NCI-H146 (cell line): Measurements from ENCODE around the gene SSBP1.
A peak's percentile ranks its signal among the peaks of the same experiment; 100 is the strongest.
"Not testable (repeated sequence)": the region's sequence is repeated elsewhere in the genome, so short reads cannot be mapped to it uniquely, and the experiment has no call there.

Experiments
- DNase-seq: peaks from one replicate; lab custom pipeline; 2025; lab: John Stamatoyannopoulos, UW

SSBP1 gene

DNA sequence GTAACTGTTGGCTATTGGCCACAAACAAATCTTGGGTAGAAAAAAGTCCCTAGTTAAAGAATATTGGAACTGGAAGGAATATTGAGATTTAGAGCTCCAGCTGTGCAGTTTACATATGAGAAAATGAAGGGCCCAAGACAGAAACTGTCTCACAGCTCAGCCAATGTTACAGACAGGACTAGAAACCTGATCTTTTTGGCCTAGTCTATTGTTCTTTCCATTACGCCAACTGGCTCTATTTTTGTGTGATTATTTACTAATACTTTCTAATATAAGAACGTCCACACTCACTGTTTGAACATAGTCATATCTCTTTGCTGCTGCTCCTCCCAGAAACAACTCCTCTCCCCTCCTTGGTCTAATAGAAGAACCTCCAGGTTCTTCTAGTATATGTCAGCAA is 28.8 kb upstream of the SSBP1 start:
- DNase-seq, result peak; percentile 45

DNA sequence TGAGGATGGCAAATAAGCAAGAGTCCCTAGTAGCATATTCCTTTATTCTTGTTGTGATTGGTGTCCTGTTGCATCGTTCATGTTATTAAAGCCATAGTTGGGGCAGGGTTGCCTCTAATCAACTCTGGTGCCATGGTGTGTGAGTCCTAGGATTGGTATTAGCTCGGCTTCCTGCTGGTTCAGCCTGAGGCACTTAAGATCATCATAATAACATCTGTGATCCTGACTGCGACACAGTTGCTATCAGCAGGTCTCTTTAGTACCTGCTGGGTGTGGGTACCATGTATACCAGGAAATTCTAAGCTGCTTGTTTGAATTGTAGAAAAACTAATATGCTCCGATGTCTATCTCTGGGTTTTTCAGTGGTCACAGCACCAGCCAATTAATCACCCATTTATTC is 28.4 kb upstream of the SSBP1 start:
- peak; percentile 95 for DNase-seq

DNA sequence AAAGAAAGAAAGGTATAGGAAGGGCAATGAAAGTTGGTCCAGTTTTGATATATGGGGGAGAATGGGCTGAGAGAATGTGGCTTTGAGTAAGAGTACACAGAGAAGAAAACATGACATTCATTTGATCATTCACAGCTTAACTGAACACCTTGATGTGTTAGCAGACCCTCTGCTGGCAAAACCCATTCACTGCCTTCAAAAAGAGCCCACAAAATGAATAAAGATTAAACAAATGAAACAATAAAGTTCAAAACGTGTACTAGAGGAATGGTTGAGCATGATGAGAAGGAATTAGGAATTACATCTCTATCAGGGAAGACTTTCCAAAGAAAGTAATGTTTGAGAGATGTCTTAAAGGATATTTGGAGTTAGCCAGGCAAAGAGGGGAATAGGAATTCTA is 27.9 kb upstream of the SSBP1 start:
- DNase-seq, result no peak

DNA sequence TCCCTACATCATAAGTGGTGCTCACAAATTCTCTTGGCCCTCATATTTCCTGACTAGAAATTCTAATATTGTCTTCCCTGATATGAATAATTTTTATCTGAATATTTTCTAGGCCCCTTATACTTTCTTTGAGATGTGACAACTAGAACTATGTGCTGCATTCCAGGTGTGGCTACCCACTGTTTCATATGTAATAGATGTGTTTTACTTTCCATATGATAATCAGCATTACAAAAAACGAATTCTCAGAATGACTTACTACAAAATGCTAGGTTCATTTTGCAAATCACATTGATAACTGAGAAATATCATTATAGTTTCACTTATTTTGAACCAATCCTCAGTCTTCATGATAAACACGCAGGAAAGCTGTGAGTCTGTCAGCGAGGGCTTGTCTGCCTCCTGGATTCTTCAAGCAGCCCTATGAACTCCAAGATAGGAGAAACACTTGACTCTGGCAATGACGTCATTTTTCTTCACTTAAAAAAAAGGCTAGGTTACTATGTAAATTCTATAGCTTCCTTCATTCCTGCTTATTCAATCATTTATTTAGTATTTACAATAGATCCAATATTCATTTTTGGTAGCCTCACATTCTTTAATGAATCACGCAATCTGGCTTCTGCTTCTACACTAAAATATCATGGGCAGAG is 25.4 kb upstream of the SSBP1 start:
- DNase-seq, result no peak

DNA sequence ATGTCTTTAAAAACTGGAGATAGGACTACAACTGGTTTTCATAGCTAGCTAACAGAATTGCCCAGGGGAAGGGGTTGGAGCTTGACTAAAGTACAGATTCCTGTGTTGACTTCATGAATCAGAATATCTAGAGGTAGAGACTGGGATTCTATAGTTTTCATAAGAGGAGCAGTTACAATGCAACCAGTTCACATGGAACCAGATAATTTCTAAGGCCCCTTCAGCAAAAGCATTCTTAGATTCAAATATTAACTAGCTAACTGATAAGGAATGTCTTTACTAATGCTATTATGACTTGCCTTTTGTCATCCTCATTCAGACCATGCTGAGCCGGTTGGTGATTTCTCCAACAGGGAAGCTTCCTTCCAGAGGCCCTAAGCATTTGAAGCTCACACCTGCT is 24.3 kb upstream of the SSBP1 start:
- no peak for DNase-seq

DNA sequence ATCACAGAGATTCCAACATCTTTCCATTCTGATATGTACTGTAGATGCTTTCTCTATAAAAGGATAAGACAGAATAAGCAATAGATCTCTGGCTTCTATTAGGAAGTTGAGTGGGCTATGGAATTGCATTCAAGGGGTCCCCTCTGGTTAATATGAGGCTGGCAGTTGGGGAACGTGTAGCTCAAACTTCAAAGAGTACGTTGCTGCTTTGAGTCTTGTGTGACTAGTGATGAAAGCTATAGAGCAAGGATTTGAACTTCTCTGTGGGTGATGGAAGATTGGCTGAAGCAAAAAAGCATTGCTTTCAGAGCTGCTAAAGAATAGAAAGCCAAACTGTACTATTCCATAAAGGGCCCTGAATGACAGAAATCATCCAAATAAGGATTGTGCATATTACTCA is 23.6 kb upstream of the SSBP1 start:
- DNase-seq, result no peak

DNA sequence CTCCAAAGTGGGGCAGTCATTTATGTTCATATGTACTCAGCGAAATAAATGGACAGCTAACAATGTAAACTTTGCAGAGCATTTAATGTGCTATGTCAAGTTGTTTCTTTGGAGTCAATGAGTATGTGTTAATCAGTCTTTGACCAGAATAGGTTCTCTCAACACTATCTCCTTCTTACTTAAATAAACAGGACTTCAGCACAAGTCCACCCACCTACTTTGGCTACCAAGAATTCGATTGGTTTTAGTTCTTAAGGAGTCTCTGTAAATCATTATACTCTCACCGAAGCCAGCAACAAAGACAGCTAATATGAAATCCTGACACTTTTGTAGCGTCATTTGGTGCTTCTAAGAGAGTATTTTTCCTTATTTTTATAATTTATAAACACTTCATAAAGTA is 23.1 kb upstream of the SSBP1 start:
- DNase-seq, result no peak

DNA sequence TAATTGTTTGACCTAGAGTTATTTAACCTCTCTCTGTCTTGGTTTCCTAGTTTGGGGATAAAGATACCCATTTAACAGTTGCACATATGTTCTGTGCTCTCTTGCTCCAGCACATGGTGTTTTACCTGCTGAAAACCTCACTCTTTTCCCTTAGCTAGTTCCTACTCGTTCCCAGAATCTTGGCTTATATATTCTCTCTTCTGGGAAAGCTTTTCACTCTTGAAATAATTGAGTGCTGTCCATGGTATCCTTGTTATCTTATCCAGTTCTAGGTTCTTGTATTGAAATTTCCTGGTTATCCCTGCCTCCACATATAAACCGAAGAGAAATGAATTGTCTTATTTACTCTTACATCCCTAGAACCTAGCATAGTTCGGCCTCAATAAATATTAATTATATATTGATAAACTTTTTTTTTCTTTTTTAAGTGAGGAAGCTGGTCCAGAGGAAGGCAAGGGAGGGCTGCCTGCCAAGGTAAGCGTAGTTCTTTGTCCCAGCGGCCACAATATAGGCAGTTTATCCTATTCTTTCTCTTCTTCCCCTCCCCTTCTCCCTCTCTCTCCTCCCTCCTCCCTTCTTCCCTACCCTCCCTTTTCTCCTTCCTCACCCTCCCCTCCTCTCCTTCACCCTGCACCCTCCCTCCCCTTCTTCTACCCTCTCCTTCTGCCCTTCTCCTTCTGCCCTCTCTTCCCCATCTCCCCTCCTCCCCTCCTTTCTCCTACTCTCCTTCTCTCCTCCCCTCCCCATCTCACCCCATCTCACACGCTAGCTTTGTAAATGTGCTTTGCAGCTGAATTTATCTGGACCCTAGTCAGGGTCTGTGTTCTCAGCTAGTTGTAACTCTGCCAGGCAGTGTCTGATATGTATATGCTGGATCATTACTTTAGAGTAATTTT is 22.1 kb upstream of the SSBP1 start:
- DNase-seq, result no peak

DNA sequence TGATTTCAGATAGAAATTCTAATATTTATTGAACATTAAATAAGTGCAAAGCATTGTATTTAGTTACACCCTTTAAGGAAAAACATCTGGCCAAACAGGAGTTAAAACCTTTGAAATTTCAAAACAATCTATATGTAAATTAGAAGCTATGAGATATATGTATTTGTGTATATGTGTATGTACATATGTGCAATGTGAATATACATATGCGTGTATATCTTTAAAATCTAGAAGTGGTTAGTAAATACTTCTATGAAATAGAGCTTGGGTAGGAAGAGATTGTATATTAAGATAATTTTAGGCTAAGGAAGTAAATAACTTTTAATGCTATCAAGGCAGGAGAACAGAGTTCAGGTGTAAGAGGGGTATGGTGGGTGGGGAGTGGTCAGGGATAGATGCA is 20.7 kb upstream of the SSBP1 start:
- DNase-seq, result no peak

DNA sequence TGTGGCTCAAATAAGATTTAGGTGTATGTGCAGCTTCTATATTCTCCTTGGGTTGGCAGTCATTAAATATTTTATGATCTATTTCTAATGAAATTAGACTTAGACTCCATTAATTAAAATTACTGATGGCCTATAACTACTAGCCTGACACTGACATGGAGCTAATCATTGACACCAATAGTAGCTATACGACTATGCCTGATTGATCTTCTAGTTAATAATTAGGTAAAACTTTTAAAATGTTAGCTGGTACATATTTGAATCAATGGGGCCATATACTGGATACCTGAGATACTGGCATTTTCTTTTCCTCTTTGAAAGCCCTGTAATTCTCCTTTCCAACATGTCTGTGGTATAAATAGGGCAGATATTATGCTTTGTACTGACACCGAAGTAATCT is 15.6 kb upstream of the SSBP1 start:
- no peak for DNase-seq

DNA sequence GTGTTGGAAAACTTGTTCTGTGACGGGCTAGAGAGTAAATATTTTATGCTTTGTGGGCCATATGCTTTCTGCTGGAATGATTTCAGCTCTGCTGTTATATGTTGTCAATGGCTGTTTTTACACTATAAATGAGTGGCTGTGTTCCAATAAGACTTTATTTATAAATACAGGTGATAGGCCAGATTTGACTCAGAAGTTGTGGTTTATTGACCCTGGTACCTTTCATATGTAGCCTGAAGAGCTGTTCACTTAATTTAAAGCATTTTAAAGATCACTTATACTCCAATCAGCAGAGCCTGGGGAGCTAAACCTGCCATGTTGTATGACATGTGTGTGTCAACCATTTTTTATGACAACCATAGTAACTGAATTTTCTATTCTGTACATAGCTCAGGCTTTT is 9.1 kb upstream of the SSBP1 start:
- no peak for DNase-seq

DNA sequence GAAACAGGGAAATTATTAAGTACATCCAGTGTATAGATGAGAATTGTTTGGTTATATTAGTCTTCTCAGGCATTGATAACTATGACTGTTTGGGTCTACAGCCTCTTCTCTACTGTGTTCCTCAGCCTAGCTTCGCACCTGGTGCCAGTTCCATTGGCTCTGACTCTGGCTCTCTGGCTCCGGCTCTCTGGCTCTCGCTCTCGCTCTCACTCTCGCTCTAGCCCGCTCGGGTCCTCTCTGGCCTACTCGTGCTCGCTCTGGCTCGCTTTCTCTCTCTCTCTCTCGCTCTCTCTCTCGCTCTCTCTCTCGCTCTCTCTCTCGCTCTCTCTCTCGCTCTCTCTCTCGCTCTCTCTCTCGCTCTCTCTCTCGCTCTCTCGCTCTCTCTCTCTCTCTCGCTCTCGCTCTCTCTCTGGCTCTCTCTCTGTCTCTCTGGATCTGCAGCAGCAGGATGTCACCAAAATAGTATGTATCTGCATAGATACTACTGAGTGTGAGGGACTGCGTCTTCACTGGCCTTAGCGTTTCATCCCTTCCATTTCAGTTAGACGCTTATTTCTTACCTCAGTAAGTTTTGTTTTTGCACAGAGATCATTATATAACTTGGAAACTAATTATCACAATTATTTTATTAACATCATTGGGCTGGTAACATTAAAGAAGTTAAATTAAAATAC is 6.5 kb upstream of the SSBP1 start:
- no peak for DNase-seq

DNA sequence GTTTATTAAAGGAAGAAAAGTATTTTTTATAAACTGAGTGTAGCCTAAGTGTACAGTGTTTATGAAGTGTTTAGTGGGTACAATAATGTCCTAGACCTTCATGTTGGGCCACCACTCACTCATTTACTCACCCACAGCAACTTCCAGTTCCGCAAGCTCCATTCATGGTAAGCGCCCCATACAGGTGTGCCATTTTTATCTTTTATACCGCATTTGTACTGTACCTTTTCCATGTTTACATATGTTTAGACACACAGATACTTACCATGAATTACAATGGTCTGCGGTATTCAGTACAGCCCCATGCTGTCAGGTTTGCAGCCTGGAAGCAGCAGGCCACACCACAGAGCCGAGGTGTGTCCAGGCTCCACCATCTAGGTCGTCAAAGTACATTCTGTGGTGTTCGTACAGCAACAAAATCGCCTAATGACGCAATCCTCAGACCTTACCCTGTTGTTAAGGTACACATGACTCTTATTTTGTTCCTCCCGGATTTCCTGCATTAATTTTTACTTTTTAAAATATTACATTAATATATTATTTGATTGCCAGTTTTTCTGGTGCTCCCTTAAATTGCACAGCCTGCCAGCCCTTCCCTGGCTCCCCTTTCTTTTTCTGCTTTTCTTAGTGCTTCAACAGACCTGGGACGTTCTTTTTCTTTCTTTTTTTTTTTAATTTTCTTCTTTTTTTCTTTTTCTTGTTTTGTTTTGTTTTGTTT is 881 bp upstream of the SSBP1 start:
- peak; percentile 69 for DNase-seq

DNA sequence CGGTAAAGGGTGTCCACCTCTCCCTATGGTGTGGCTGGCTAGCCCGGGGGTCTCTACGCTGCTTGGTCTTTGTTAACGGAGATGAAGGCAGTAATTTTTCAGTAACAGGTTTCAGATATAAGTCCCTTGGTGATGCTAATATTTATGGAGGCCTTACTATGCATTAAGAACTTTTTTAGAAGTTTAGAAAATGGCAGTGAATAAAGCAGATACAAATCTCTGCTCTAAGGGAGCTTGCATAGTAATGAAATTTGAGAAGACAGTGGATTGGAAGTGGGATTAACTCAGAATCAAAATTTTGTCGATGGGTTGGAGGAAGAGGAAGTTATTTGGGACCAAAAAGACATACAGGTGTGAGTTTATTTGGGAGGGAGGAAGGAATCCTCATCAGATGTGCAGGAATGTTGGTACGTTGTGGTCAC is 445 bp downstream of the SSBP1 start:
- no peak for DNase-seq

DNA sequence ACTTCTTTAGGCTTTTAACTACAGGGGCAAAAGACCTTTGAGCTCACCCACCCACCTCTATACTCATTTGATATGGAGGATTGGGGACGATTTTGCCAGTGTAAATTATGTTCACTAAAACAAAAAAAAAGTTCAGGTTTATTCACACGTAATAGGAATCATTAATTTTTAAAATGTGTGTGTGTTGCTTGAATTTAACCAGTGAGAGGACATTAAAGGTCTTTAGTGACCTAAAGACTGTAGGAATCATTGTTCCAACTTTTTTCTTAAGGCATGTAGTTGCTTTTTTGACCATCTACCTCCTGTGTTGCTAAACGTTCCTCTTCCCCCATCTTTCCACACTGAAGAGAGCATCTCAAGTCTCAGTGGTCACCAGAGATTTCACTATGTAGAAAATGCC is 1.1 kb downstream of the SSBP1 start:
- DNase-seq, result no peak

DNA sequence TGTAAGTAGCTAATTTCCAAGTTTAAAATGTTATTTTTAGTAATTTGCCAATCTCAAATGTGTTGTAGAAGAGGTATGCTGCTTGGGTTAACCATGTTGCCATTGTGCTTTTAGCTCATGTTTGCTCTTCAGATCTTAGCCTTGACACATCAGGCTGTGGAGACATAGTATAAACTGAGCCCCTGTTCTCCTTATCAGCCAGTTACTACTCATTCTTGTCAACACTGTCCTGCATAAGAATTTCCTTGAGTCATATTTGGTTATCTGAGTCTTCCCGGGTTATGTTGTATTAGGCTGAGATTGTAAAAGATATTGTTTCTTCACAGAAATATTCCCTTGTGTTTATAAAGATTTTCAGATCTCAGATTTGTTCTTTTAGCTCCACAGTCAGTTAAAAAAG is 4.1 kb downstream of the SSBP1 start:
- no peak for DNase-seq

DNA sequence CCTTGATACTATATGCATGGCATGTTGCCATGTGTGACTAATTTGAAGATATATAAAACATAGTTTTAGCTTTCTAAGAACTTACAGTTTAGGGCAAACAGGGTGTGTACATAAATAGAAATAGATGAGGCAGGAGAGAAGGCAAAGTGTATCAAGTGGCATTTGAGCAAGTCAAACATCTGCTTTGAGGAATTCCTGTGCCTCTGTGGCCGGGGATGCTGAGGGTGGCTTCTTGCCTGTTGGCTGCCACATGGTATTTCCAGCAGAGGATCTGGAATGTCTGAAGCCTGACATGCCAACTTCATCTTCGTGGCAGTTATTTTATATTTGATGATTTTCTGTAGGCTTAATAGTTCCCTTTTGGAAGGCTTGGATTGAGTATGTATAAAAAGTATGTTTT is 6.0 kb downstream of the SSBP1 start:
- DNase-seq, result no peak

DNA sequence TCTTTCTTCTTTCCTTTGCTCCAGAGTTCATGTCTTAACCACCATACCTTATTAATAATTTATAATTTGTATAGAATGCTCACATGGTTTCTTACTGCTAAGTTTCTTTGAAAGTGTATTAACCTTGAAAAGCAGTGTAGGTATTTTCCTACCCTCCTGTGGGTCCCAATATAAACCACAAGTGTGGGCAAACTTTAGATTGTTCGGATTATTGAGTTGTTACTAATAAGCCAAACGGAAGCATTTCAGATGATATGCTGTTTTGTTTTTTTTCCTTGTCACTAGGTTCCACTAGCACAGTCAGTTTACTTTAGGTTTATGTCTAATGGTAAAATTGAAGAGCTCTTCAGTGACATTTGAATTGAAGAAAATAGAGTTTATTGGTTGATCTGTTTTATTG is 10.2 kb downstream of the SSBP1 start:
- no peak for DNase-seq

DNA sequence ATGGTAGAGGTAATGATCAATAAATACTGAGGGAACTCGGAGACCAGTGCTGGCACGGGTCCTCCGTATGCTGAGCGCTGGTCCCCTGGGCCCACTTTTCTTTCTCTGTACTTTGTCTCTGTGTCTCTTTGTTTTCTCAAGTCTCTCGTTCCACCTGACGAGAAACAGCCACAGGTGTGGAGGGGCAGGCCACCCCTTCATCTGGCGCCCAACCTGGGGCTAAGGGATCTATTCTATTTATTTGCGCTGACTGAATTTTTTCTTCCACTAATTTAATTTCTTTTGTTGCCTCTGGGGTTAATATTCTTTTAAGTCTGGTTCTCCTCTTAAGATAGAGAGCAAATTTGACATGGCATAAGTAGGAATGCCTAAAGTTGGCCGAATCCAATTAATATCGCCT is 13.7 kb downstream of the SSBP1 start:
- not testable (repeated sequence) for DNase-seq

DNA sequence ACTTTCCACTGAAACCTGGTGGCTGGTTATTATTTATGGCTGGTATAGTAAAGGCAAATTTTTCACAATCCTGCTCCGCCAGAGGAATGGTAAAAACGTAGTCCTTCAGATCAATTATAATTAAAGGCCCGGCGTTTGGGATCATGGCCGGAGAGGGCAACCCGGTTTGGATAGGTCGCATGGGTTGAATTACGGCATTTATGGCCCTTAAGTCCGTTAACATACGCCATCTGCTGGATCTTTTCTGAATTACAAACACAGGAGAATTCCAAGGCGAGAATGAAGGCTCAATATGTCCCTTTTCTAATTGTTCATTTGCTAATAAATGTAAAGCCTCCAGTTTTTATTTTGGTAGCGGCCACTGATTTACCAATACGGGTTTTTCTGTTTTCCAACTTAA is 14.5 kb downstream of the SSBP1 start:
- no peak for DNase-seq

DNA sequence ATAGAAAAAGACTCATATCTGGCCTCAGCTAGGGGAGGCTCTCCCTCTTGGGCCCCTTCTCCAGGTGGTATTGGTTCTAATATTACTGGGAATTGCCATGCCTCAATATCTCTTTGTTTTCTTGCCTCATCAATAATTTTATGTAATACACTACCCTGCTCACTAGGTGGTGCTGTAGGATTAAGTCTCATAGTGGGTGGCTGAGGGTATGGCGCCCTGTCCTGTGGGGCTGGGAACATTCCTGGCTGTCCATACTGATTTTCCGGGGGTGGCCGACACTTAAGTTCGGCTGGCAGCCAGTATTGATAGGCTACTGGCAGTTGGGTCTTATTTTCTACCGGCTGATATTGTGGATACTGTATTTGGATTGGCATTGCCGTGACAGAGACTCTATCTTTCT is 16.8 kb downstream of the SSBP1 start:
- peak; percentile 35 for DNase-seq

DNA sequence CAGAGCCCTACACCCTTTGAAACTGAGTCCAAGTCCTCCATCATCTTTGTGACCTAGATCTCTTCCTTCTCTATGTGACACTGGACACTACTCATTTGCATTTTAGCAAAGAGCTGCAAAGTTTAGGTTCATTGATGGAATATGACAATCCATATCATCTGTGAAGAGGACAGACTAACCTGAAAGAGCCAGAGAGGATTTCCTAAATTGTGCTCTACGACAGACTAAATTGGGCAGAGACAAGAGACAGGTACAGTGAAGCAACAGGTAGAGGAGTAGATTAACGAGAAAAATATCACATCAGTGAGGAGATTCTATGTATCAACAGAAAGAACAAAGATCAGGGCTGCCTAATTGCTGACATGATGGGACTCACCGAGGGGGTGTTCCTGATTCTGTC is 25.6 kb downstream of the SSBP1 start, which contains the start of gene TAS2R3:
Gene TAS2R3 (plus strand): TSS at position 301 of the 400 bp plus-strand sequence. CDS start 62 bp downstream, at position 363.
- no peak for DNase-seq
